HG02588 (cell line): ENCODE results near the gene DAGLB.

Source experiments
- ATAC-seq: cut with Tn5 transposase; IDR thresholded peaks from one replicate; pipeline ENCODE4 v1.9.1; 2021; ENCODE audit warnings: mild to moderate bottlenecking, moderate library complexity; ENCODE audit not compliant: unreplicated experiment

The DAGLB gene

DNA sequence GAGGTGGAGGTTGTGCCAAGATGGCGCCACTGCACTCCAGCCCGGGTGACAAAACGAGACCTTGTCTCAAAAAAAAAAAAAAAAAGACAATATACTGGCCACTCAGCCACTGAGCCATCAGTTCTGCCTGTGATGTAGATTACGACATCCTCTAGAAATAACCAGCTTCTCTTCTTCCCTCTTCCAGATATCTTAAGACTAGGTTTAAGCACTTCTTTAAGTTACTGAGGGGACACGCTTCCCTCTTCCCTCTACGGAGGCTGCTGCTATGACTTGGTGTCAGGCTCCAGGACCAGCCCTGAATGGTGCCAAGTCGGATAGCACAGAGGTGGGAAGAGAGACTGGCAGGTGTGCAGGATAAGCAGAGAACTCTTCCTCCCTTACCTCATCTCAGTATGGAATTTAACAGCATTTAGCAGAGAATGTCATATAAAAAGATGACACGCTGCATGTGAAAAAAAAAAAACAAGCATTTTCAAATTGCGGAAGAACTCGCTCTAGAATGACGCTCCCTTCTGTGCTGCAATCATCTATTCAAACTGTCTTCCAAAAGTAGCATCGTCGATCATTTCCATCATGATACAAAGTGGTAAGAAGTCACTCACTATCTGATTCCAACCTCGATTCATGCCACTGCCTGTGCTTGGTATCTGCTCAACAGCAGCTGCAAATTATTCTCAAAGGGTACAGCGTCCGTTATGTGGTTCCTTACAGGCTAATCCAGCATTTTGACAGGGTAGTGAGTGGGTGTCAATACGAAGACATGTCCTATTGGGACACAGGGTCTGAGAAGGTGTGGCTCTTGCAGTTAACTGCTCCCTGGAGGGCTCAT, 13.8 kb downstream of the DAGLB start:
- ATAC-seq, result no peak

DNA sequence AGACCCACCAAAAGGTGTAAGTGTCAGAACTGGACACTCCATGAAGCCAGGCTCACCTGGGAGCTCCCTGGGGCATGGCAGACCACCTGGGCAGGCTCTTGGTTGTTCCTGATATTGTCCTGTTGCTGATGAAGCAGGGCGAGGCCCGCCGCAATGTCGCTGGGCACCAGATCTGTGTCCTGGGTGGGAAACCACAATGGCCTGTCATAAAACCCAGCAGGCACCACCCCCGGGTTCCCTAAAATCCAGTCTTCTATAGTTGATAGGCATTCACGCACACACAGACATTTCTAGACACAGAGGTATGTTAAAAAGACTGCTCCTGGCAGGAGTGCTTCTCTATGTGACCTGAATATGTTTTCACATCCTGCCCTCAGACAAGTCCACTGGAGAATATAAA, 15.0 kb downstream of the DAGLB start:
- no peak for ATAC-seq

DNA sequence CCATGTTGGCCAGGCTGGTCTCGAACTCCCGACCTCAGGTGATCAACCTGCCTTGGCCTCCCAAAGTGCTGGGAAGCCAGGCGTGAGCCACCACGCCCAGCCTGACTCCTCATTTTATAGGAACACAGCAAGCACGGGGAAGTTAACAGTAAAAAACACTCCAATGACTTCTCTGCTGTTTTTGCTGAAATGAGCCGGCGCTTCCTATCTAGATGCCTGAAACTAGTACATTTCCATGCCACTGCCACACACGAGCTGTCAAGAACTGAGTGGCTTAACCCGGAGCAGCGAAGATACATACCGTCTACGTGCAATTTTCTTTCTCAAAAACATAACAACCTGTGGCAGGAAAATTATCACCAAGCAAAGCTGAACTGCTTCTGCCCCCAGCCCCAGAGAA, 16.8 kb downstream of the DAGLB start:
- ATAC-seq, result no peak

DNA sequence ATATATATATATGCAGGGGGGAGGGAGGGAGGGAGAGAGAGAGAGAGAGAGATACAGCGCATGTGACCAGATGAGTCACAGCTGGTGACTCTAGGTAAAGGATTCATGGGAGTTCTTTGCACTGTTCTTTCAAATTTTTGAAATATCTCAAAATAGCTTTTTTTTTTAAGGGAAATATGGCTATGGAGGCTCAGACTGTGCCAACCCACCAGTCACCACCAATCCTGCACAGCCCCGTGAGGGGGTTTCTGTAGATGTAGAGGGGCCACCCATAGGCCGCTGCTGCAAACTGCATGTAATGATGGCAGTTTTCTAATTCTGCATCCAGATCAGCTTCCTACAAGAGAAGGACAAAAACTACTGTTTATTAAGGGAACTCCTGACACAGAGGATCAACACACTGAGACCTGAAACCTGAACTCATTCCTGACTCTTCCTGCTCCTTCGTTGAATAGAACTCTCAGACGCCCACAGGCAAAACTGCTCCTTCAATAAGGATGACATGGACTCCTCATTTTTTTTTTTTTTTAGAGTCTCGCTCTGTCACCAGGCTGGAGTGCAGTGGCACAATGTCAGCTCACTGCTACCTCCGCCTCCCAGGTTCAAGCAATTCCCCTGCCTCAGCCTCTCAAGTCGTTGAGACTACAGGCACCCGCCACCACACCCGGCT, 17.3 kb downstream of the DAGLB start:
- ATAC-seq, result no peak

DNA sequence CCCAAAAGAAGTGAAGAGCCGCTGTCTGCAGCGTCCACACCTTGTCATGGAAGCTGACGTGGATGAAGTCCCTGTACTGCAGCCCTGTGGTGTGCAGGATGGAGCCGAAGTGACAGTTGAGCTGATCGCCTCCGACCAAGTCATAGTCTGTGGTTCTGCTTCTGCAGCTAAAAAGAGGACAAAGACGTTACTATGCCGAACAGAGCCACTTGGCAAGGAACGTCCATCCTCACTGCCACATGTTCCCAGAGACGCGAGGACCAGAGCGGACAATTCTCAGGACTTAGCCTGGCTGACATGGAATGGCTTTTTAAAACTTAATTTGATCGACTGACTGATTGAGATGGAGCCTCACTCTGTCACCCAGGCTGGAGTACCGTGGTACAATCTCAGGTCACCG, 21.8 kb downstream of the DAGLB start:
- ATAC-seq, result no peak

DNA sequence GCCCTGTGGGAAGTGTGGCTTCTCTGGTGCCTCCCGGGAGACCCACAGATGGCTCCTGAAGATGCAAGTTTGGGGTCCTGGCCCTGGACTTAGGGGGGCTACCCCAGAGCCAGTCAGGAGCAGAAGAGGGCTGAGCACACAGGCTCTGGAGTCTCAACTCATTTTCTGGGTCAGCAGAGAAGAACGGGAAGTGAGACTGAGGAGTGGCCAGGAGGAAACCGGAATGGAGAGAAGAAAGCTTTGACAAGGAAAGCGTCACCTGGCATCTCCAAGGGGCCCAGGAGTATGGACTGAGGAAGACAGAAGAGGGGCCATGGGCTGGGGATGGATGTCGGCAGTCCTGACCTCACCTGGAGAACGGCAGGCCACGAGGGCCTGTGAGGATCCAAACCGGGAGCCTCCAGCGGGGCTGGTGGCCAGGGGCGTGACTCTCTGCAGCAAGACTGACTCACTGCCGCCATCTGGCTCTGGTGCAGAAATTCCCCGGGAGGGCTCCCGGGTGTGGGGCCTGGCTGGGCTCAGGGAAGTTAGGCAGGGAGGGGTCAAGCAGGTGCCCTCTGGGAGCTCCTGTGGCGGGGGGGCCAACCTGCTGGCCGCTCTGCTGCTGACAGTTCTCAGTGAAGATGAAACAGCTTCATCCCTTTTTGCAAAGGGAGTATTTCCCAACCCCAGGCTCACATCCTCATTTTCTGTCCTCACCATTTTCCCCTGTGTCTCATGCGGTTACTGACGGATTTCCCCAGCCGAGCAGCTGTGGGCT, 23.6 kb downstream of the DAGLB start:
- no peak for ATAC-seq

DNA sequence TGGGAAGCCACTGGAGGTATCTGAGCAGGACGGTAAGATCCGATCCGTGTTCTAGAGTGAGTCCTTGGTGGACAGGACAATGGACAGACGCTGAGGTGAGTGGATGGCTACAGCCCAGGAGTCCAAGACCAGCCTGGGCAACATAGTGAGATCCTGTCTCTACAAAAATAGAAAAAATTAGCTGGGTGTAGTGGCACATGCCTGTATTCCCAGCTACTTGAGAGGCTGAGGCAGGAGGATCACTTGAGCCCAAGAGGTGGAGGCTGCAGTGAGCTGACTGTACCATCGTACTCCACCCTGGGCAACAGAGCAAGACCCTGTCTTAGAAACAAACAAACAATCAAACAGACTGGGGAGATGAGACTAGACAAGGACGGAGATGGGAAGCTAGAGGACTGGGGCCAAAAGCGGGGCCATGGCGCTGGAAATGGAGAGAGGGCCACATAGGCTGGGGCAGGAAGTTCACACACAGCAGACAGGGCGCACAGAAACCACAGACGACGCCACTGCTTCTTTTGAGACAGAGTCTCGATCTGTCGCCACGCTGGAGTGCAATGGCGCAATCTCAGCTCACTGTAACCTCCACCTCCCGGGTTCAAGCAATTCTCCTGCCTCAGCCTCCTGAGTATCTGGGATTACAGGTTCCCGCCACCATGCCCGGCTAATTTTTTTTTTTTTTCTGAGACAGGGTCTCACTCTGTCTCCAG, 24.7 kb downstream of the DAGLB start:
- no peak for ATAC-seq

DNA sequence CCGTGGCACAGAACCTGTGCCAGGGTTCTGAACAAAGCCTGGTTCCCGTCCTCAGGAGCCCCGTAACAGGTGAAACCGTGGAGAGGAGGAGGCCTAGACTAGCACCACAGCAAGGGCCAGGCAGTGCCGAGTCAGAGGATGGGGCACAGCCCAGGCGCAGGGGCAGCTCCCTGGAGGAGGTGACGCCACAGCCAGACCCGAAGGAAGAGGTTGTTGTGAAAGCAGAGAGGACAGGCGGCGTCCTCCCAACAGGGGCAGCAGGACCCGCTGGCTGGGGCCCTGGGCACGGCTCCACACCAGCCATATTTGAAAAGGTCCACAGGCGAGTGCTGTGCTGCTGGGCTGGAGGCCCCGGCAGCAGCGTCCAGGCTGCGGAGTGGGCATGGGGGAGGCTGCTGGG, 25.7 kb downstream of the DAGLB start:
- no peak for ATAC-seq

DNA sequence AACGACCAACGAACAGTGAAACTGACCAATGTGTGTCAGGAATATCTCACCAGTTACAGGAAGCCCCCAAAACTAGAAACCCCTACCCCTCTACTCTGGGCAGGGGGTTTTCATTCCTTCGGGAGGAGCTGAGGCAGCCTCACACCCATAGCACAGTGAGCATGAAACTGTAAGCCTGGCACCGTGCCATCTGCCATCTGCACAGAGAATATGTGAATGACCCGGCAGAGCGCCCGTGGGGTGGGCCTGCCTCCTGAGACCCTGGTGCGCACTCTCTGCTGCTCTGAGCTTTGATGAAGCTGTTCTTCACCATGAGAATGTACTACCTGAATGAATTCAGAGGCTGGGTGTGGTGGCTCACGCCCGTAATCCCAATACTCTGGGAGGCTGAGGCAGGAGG, 27.1 kb downstream of the DAGLB start:
- no peak for ATAC-seq

DNA sequence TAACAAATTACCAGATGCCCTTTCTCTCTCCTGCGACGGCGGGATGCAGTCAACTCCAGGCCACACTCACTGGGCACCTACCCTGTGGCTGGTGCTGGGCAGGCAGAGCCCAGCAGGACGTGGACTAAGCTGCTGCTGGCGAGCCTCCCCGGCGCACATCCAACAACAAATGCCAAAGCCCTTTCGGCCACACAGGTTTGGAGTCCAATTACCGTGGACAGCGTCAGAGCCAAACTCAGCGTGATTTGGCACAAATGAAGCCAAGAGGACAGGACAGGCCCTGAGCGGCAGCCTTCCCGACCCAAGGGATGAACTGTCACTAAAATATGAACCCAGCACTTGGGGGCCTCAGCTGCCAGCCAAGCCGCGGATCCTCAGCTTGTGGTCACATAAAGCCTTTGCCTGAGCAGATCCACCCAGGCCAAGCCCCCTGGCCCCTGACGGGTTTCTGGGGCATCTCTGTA, 28.4 kb downstream of the DAGLB start:
- no peak for ATAC-seq

DNA sequence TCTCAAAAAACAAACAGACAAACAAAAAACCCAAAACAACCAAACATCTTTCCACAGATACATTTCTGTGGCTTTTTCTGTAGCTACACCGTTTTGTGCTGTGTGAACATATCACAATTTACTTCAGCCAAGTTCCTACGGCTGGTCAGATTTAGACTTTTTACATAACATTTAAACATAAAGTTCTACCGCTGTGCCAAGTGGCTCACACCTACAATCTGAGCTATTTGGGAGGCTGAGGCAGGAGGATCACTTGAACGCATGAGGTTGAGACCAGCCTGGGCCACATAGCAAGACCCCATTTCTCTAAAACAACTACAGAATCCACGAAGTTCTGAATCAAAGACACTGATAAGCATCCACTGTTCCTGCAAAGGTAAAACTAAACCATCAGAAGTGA, 30.3 kb downstream of the DAGLB start:
- ATAC-seq, result no peak

DNA sequence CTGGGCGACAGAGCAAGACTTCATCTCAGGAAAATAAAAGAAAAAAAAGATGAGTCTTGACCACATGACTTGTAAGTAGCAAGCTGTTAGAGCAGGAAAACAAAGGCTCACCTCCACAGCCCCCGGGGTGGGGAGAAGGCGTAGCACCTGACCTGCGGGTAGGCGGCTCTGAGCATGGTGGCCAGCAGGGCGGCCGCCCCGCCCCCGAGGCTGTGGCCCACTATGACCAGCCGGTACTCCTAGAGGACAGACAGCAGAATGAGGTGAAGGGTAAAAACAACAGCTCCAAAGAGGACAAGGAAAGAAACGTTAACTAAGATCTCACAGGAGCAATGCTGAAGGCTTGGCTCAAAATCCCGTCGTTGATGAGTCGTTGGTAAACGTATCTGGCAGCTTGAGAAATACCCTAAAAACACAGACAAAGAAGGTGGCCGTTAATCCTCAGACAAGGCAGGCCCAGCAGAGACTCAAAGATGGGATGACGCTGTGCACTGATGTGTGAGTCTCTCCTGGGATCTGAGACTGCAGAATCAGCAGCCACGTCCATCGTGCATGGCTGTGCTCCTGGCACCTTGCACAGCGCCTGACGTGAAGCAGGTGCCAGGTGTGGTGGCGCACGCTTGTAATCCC, 31.1 kb downstream of the DAGLB start:
- no peak for ATAC-seq

DNA sequence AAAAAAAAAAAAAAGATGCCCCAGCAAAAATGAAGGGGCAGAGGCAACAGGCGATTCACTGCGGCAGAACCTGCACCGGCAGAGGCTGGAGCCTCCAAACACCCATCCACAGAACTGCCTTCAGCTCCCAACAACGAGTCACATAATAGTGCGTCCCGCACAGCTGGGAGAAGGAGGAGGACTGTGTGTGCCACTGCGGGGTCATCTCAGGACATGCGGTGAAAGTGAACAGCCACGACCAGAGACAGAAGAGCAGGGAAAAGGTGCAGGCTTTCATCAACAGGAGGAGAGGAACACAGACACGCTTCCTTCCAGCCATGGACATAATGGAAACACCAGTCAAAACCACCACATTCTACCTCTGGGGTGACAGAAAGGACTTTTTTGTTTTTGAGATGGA, 34.1 kb downstream of the DAGLB start:
- no peak for ATAC-seq

DNA sequence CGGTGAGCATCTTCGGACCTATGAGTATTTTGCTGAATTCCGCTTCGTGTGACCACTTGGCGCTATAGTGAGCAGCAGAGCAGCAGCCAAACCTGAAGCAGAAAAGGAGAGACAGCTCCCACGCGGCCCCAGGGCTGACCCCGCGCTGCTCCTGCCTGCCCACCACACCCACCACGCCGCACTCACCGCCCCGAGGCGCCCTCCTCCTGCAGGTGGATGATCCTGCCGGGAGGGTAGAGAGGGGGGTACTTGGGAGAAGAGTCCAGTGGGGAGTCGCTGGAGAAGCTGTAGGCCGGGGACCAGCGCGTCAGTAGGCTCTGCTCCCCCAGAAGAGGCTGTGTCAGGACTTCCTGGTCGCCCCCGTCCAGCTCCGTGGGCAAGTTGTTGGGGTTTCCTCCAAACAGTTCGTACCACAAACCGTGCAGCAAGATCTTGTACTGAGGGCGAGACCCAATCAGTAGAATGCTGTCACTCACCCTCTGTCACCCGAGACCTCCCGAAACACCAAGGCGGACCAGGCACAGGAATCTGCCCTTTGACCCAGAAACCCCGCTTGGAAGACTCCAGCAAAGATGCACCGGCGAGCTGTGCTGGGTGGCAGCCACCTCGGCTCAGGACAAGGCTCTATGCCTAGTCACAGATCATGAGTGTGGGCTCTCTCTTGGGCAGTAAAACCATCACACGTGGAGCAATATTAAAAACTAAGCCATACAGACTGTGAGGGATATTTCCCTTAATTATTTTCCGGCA, 37.6 kb downstream of the DAGLB start:
- ATAC-seq, result no peak

DNA sequence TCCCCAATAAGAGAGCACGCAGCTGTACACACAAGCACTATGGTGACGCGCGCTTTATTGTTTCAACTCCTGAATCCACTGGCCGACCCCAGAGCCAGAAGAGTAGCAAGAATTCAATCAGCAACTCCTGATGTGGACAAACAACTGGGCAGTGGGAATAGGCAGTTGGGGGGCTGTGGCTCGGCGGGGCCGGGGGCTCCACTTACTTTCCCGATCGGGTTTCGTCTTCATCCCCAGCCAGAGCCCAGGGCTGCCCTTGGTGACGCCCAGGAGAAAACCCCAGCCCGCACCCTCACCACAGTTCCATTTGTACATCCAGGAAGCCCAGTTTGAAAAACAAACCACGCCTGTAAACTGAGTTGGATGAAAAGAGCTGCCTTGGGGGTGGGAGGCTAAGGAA, 38.7 kb downstream of the DAGLB start:
- no peak for ATAC-seq

DNA sequence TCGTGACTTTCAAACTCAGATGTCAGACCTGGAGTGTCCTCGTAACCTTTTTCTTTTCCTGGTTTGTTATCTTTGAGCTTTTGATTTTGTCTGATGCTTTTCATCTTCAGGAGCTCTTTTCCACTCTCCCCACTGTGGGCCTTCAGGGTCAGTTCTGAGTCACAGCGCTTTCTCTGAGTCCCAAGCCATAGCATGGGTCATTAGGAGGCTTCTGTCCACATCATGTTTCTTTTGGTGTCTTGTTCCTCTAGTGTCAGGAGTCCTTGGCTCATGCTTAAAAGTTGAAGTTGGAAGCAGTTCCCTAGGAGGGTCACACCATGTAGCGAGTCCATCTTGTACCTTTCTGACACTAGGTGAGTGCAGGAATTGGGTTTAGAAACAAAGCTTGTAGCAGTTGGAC, 40.3 kb downstream of the DAGLB start:
- no peak for ATAC-seq

DNA sequence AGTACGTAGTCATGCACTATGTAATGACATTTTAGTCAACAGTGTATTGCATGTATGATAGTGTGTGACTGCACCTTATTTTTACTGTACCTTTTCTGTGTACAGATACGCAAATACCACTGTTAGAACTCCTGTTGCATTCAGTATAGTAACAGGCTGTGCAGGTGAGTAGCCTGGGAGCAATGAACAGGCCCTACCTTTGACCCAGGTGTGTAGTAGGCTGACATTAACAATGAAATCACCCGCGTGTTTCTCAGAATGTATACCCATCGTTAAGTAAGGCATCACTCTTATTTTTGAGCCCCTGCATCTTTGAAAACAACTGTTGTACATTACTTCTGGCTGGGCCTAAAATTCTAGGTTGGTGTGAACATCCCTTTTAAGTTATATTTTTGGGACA, 41.6 kb downstream of the DAGLB start:
- no peak for ATAC-seq

DNA sequence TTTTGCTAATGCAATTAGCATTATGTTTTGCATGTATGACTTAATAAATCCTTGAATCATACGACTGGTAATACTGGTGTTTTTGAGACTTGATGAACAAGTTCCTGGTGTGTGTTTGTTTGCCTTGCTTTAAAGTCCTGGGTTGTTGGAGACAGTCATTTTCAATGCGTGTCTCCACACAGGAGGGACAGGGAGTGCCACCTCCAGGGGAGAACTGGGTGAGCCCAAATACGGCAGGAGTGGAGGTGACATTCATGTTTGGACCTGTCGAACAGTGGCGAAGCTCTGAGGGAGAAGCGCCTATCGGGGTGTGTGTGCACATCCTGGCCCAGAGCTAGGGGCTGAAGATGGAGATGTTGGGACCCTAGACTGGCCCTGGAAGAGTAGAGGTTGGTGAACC, 43.8 kb downstream of the DAGLB start:
- ATAC-seq, result no peak

DNA sequence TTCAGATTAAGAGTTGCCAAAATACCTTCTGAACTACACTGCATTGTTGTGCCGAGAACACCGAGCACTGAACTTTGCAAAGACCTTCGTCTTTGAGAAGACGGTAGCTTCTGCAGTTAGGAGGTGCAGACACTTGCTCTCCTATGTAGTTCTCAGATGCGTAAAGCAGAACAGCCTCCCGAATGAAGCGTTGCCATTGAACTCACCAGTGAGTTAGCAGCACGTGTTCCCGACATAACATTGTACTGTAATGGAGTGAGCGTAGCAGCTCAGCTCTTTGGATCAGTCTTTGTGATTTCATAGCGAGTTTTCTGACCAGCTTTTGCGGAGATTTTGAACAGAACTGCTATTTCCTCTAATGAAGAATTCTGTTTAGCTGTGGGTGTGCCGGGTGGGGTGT, 45.0 kb downstream of the DAGLB start:
- no peak for ATAC-seq

DNA sequence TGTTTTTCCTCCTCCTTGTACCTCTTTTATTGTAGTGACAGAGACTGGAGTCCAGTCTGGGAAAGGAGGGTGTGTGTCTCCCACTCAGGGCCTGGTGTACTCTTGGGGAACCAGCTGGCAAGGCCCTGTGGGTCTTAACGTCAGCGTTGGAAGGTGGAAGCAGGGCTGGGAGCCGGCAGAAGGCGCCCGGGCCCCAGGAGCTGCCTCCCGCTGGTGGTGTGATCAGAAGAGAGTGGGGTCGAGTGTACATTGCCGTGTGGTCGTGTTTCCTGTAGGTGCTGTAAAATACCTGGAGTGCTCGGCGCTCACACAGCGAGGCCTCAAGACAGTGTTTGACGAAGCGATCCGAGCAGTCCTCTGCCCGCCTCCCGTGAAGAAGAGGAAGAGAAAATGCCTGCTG, 45.7 kb downstream of the DAGLB start:
- ATAC-seq, result no peak
